CD4-positive, alpha-beta T cell (primary cell): ENCODE data around the gene VSIG2. TPM values are rescaled to one million over a fixed set of nuclear protein-coding genes. Genes with fewer than 3 reads are reported as not detected.
A peak's percentile ranks its signal among the peaks of the same experiment; 100 is the strongest.

Source experiments
- ATAC-seq: fragments of 200-7000 bp; cut with Tn5 transposase; one replicate; pipeline ENCODE4 v1.10.0; 2022; ENCODE audit warnings: mild to moderate bottlenecking; ENCODE audit not compliant: poor library complexity
- CTCF ChIA-PET: fragments of 350-600 bp; sonication (Branson Sonifier 250); formaldehyde crosslinking; loops from one replicate; lab custom pipeline; 2021; ENCODE audit warnings: antibody characterized with exemption, inconsistent platforms; lab: Charles Lee
- POLR2A ChIA-PET: fragments of 350-600 bp; sonication (Branson Sonifier 250); formaldehyde crosslinking; loops from one replicate; lab custom pipeline; 2021; ENCODE audit warnings: antibody characterized with exemption, inconsistent platforms; lab: Charles Lee
- DNase-seq, 14 experiments: peaks; one replicate each; pipeline ENCODE4 v3.0.0-alpha.2; 2013 to 2020; ENCODE audit warnings: mixed read lengths in 2 of 14
- H3K27ac ChIP-seq, 2 donors: one replicate each; pipeline versions ENCODE4 v1.5.1 to v1.7.0; 2013; ENCODE audit warnings: low read length in 2 of 2, low read depth in 1 of 2, mild to moderate bottlenecking in 1 of 2
- H3K27me3 ChIP-seq, 2 experiments: 1 replicate in 1 of 2; 2 replicates in 1 of 2; pipeline versions ENCODE4 v1.6.1 to v1.7.0; 2013; ENCODE audit warnings: low read length in 2 of 2, control low read depth in 1 of 2, mild to moderate bottlenecking in 1 of 2, moderate library complexity in 1 of 2; ENCODE audit not compliant: insufficient read depth in 2 of 2, control insufficient read depth in 1 of 2
- H3K36me3 ChIP-seq: one replicate; pipeline ENCODE4 v1.6.1; 2013; ENCODE audit warnings: low read length, control low read depth; ENCODE audit not compliant: insufficient read depth
- H3K4me1 ChIP-seq: one replicate; pipeline ENCODE4 v1.6.1; 2013; ENCODE audit warnings: low read length, control low read depth; ENCODE audit not compliant: insufficient read depth
- H3K4me3 ChIP-seq: one replicate; pipeline ENCODE4 v1.5.1; 2013; ENCODE audit warnings: mild to moderate bottlenecking, low read length, moderate library complexity
- H3K9me3 ChIP-seq, 2 experiments: 1 replicate in 1 of 2; 2 replicates in 1 of 2; pipeline versions ENCODE4 v1.6.1 to v1.7.0; 2013; ENCODE audit warnings: low read length in 2 of 2, mild to moderate bottlenecking in 2 of 2, control low read depth in 1 of 2, moderate library complexity in 1 of 2; ENCODE audit not compliant: control insufficient read depth in 1 of 2, insufficient read depth in 1 of 2
- H3K27ac Mint-ChIP-seq: one replicate; pipeline ENCODE4 v1.8.0; 2020; ENCODE audit warnings: mixed read lengths
- H3K27me3 Mint-ChIP-seq: one replicate; pipeline ENCODE4 v1.8.0; 2021; ENCODE audit warnings: mixed read lengths
- H3K36me3 Mint-ChIP-seq: one replicate; pipeline ENCODE4 v1.8.0; 2021; ENCODE audit warnings: low read depth, mixed read lengths
- H3K4me1 Mint-ChIP-seq: one replicate; pipeline ENCODE4 v1.8.0; 2021; ENCODE audit warnings: low read depth, mixed read lengths
- H3K4me3 Mint-ChIP-seq: one replicate; pipeline ENCODE4 v1.8.0; 2020; ENCODE audit warnings: mild to moderate bottlenecking, mixed read lengths
- H3K9me3 Mint-ChIP-seq: one replicate; pipeline ENCODE4 v1.8.0; 2020; ENCODE audit warnings: mixed read lengths
- intact Hi-C, 2 experiments: fragments of 100-400 bp; cut with DNase I in 1 of 2; cut with micrococcal nuclease in 1 of 2; formaldehyde crosslinking; loops; one replicate each; pipeline versions ENCODE4 v1.15.1 to v1.9.0; 2023 to 2025; cut with DNase I, micrococcal nuclease
- total RNA-seq, 174 experiments: library from RNA in 2 of 174; stranded (reverse) in 2 of 174; gene quantifications; one replicate each; pipeline ENCODE4 v1.2.3 and lab custom pipeline; 2021 to 2026
- TF ChIP-seq, protein P1 (sequence below): fragments of 200-600 bp; IDR thresholded peaks from one replicate; pipeline ENCODE4 v1.8.0; 2022; ENCODE audit warnings: antibody characterized with exemption, mild to moderate bottlenecking

The VSIG2 gene
- total RNA-seq, 2 experiments from 2014 or later: 0.28 TPM; not detected in 1

DNA sequence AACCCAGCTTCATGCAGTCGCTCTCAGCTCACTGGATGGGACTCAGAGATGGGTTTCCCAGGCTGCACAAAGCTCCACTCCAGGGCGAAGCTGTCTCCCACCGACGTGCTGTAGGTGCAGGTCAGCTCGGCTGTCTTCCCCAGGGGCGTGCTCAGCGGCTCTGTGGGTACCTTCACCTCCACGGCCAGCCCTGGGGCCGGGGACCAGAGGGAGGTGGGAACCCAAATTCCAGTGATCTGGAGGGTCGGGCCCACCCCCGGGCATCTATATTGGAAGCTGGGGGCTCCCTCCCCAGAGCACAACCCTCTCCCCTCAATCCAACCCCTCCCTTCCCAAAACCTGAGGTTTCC is 689 bp downstream of the VSIG2 start:
- POLR2A ChIA-PET: interaction anchor here (1.4 kb wide), 1 partner anchor 12 kb away, joined by 6 read pairs; the partner anchor contains the start of gene NRGN
- peaks cover 4 to 6% of the 10 kb centered on the region in 2 experiments for H3K27me3 ChIP-seq
- H3K36me3 ChIP-seq: no peaks in the 10 kb centered on the region
- Mint-ChIP-seq H3K9me3 (no peaks in the 10 kb centered on the region), H3K4me1 (peaks cover 4% of the 10 kb centered on the region), H3K4me3 (no peak overlapping the region), H3K36me3 (peaks cover 4% of the 10 kb centered on the region), H3K27me3 (peaks cover 19% of the 10 kb centered on the region), H3K27ac (no peak overlapping the region)
- H3K9me3 ChIP-seq: no peaks in the 10 kb centered on the region
- ATAC-seq: no peak
- CTCF ChIA-PET: no interaction called here
- peaks cover 29% of the 10 kb centered on the region for H3K4me1 ChIP-seq
- TF ChIP-seq, protein P1, sequence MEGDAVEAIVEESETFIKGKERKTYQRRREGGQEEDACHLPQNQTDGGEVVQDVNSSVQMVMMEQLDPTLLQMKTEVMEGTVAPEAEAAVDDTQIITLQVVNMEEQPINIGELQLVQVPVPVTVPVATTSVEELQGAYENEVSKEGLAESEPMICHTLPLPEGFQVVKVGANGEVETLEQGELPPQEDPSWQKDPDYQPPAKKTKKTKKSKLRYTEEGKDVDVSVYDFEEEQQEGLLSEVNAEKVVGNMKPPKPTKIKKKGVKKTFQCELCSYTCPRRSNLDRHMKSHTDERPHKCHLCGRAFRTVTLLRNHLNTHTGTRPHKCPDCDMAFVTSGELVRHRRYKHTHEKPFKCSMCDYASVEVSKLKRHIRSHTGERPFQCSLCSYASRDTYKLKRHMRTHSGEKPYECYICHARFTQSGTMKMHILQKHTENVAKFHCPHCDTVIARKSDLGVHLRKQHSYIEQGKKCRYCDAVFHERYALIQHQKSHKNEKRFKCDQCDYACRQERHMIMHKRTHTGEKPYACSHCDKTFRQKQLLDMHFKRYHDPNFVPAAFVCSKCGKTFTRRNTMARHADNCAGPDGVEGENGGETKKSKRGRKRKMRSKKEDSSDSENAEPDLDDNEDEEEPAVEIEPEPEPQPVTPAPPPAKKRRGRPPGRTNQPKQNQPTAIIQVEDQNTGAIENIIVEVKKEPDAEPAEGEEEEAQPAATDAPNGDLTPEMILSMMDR: no peak
- H3K4me3 ChIP-seq: peak overlapping the region; percentile 34
- DNase-seq: no peak
- intact Hi-C loops: no loop called here
- H3K27ac ChIP-seq: no peak overlapping the region

DNA sequence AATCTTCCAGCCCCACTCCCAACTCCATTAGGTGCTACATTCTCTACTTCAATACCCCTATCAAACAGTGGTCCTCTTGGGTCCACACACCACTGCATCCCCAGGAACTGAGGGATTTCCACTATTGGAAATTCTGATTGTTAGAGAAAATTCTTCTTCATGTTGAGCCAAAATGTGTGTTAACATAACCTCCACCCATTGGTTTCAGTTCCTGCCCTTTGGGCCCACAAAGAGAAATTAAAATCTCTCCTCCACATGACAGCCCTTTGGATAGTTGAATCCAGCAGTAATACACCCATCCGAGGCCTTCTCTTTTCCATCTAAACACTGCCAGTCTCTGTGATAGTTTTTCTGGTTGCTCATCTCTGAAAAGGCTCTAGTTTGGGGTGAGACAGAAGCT is 2.1 kb downstream of the VSIG2 start:
- Mint-ChIP-seq H3K4me1 (peaks cover 5% of the 10 kb centered on the region), H3K27ac (no peak overlapping the region), H3K36me3 (peaks cover 5% of the 10 kb centered on the region), H3K27me3 (peaks cover 11% of the 10 kb centered on the region), H3K4me3 (no peak overlapping the region), H3K9me3 (no peaks in the 10 kb centered on the region)
- H3K4me1 ChIP-seq: peaks cover 41% of the 10 kb centered on the region
- no peak for ATAC-seq
- intact Hi-C loops: loop anchor here (5.0 to 10.0 kb wide), 4 partner anchors 52 to 362 kb away; partner anchors contain the start of genes MSANTD2 (in 2 of the 2), CCDC15 (in 1 of the 2) and TMEM218 (in 1 of the 2)
- H3K27me3 ChIP-seq: no peaks in the 10 kb centered on the region
- ChIA-PET CTCF (interaction anchor here (1.0 to 2.7 kb wide), 2 partner anchors 8 to 81 kb away, joined by 3 to 12 read pairs; no protein-coding TSS in a partner anchor), POLR2A (no interaction called here)
- DNase-seq: no peak
- H3K9me3 ChIP-seq: no peaks in the 10 kb centered on the region
- TF ChIP-seq, protein P1: no peak
- no peak overlapping the region for H3K4me3 ChIP-seq
- no peak overlapping the region for H3K27ac ChIP-seq
- no peaks in the 10 kb centered on the region for H3K36me3 ChIP-seq

DNA sequence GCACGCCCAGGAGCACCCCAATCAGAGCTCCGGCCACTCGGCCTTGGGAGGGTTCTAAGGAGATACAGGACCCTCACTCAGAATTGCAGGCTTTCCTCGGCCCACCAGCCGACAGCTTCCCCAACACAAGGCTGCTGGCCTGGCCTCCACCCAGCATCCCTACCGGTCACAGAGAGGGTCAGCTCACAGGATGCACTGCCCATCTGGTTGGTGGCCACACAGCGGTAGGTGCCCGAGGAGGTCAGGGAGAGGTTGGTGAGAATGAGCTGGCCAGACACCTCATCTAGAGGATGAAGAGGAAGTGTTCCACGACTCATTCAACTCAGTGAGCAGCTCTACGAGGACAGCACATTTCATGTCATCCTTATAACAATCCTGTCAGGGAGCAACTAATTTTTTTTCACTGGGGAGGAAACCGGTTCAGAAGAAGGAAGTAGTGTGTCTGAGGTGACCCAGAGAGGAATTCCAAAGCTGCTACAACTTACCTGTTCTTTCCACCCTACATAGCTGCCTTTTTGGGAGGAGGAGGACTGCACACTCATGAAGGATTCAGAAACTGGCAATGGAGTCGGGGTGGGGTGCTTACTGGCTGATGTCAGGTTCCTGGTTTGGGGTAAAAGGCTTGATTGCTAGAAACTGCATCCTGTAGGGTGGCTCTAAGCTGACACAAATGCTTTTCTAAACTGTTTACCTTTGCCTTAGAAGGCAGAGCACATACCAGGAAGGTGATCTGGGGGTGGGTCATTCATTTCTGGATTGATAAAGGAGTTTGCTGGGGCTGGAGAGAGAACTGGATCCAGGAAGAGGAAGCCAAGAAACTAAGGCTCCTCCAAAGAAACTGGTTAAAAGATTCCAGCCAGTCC is 3.3 kb downstream of the VSIG2 start:
- TF ChIP-seq, protein P1: no peak
- peak overlapping the region; percentile 75 for H3K4me3 Mint-ChIP-seq
- POLR2A ChIA-PET: interaction anchor here (0.9 to 4.2 kb wide), 4 partner anchors 10 to 75 kb away, joined by 3 to 65 read pairs (median 5); partner anchors contain the start of genes ESAM, MSANTD2, SIAE and SPA17

More for the DNA sequence above, 3.3 kb downstream of the VSIG2 start:
- peaks cover 5% of the 10 kb centered on the region for H3K36me3 Mint-ChIP-seq
- intact Hi-C loops: loop anchor here (5.0 to 10.0 kb wide), 4 partner anchors 54 to 364 kb away; partner anchors contain the start of genes MSANTD2 (in 2 of the 2), CCDC15 (in 1 of the 2) and TMEM218 (in 1 of the 2)
- H3K4me1 Mint-ChIP-seq: peaks cover 5% of the 10 kb centered on the region
- no peak overlapping the region for H3K4me3 ChIP-seq
- no peaks in the 10 kb centered on the region for H3K27me3 Mint-ChIP-seq
- no peaks in the 10 kb centered on the region for H3K9me3 Mint-ChIP-seq
- CTCF ChIA-PET: interaction anchor here (0.8 to 2.7 kb wide), 3 partner anchors 10 to 80 kb away, joined by 3 to 12 read pairs (median 4); no protein-coding TSS in a partner anchor
- H3K27me3 ChIP-seq: no peaks in the 10 kb centered on the region
- no peaks in the 10 kb centered on the region for H3K36me3 ChIP-seq
- DNase-seq (peak in 1 of 14 experiments; percentile 39), ATAC-seq (no peak)
- H3K27ac ChIP-seq: no peak overlapping the region
- H3K9me3 ChIP-seq: no peaks in the 10 kb centered on the region
- H3K27ac Mint-ChIP-seq: peak overlapping the region; percentile 82
- peaks cover 41% of the 10 kb centered on the region for H3K4me1 ChIP-seq
